ENCODE measurements around the gene ARID3C.

DNA sequence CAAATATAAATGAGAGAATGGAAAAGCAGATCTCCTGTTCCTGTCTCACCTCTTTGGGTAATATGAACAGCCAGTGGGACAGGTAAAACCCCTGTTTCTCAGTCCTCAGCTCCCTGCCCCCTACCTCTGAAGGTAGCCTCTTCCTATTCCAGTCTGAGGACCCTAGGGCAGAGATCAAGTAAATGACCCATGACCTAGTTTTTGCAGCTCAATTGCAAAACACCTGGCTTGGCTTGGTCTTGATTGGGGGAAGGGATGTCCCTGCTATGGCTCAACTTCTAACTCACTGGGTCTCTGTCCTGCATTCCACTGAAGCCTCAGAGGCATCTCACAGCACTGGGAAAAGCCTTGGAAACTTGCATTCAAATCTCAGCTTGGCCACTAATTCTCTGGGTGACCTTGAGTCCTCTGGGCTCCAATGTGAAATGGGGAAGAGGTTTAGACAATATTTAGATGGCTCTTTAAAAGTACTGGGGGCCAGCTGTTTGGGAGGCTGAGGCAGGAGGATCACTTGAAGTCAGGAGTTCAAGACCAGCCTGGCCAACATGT, 16.0 kb upstream of the ARID3C start:
- TF ChIP-seq, protein P1, sequence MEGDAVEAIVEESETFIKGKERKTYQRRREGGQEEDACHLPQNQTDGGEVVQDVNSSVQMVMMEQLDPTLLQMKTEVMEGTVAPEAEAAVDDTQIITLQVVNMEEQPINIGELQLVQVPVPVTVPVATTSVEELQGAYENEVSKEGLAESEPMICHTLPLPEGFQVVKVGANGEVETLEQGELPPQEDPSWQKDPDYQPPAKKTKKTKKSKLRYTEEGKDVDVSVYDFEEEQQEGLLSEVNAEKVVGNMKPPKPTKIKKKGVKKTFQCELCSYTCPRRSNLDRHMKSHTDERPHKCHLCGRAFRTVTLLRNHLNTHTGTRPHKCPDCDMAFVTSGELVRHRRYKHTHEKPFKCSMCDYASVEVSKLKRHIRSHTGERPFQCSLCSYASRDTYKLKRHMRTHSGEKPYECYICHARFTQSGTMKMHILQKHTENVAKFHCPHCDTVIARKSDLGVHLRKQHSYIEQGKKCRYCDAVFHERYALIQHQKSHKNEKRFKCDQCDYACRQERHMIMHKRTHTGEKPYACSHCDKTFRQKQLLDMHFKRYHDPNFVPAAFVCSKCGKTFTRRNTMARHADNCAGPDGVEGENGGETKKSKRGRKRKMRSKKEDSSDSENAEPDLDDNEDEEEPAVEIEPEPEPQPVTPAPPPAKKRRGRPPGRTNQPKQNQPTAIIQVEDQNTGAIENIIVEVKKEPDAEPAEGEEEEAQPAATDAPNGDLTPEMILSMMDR (IDR thresholded peaks at IDR 0.05 in 4 of 5, conservative IDR thresholded peaks at IDR 0.05 in 1 of 5): no peak
- TF ChIP-seq POLR2A (IDR thresholded peaks at IDR 0.05): no peak
